Measurements from ENCODE around the gene ATG12. TPM values are rescaled to one million over a fixed set of nuclear protein-coding genes. Genes with fewer than 3 reads are reported as not detected.

The ATG12 gene
- total RNA-seq, 1 experiment from 2014 or later = 48.7 TPM

GRCh38 chr5:115850744-115851416 lies 9.5 kb upstream of the ATG12 start:
- Histone ChIP-seq H3K36me3 (ENCODE audit: low read depth) (no peaks in the 10 kb centered on the region), H3K4me1 (replicated peaks; ENCODE audit: insufficient read depth) (no peaks in the 10 kb centered on the region), H3K27me3 (ENCODE audit: insufficient read depth, low read depth) (no peaks in the 10 kb centered on the region), H3K4me2 (no peak overlapping the region), H3F3A (ENCODE audit: insufficient read depth, low read depth) (no peaks in the 10 kb centered on the region), H3K79me2 (ENCODE audit: low read depth) (no peaks in the 10 kb centered on the region; the same call in 1 of the 2 replicates), H3K9me3 (ENCODE audit: insufficient read depth, low read depth) (no peaks in the 10 kb centered on the region), H3K4me3 (no peak overlapping the region), H3K9me2 (ENCODE audit: insufficient read depth) (no peaks in the 10 kb centered on the region), H2AFZ (no peak overlapping the region), H4K20me1 (ENCODE audit: insufficient read depth) (peaks cover 2% of the 10 kb centered on the region), H3K27ac (no peak overlapping the region)
- intact Hi-C loops (cut with micrococcal nuclease; ENCODE audit: unreplicated experiment) = no loop called here
- BruUV-seq (replicated peaks) = no TSS peak
- no peak for DNase-seq
- TF ChIP-seq EZH2 (IDR thresholded peaks at IDR 0.05; ENCODE audit: low read depth) (no peak), CTCF (conservative IDR thresholded peaks at IDR 0.05) (no peak)
- ChIA-PET CTCF (no interaction called here), POLR2A (ENCODE audit: unreplicated experiment) (no interaction called here)

- H3K36me3 ChIP-seq (ENCODE audit: low read depth) = no peaks in the 10 kb centered on the region
- ChIA-PET CTCF (no interaction called here), POLR2A (ENCODE audit: unreplicated experiment) (interaction anchor here (0.8 kb wide), 1 partner anchor 64 kb away, joined by 7 read pairs; no protein-coding TSS in a partner anchor)
- no peak overlapping the region for H3K4me2 ChIP-seq
- DNase-seq = no peak
- H2AFZ ChIP-seq = no peak overlapping the region
- H3K79me2 ChIP-seq (ENCODE audit: low read depth) = peaks cover 6% of the 10 kb centered on the region
- no TSS peak for BruUV-seq (replicated peaks)
- no peak overlapping the region for H3K27ac ChIP-seq
- no peak overlapping the region for H3K4me3 ChIP-seq
- no peaks in the 10 kb centered on the region for H3K27me3 ChIP-seq (ENCODE audit: insufficient read depth, low read depth)
- no peaks in the 10 kb centered on the region for H3K4me1 ChIP-seq (replicated peaks; ENCODE audit: insufficient read depth)
- peaks cover 8% of the 10 kb centered on the region for H4K20me1 ChIP-seq (ENCODE audit: insufficient read depth)
- no peaks in the 10 kb centered on the region for H3K9me3 ChIP-seq (ENCODE audit: insufficient read depth, low read depth)
- H3F3A ChIP-seq (ENCODE audit: insufficient read depth, low read depth) = no peaks in the 10 kb centered on the region
- TF ChIP-seq EZH2 (IDR thresholded peaks at IDR 0.05; ENCODE audit: low read depth) (no peak), CTCF (conservative IDR thresholded peaks at IDR 0.05) (no peak)
- no peaks in the 10 kb centered on the region for H3K9me2 ChIP-seq (ENCODE audit: insufficient read depth)
- intact Hi-C loops (cut with micrococcal nuclease; ENCODE audit: unreplicated experiment) = no loop called here
These were observed 8.0 kb upstream of the ATG12 start for GRCh38 chr5:115849258-115849798.

- CTCF ChIA-PET = no interaction called here
- peaks cover 26% of the 10 kb centered on the region for H3K79me2 ChIP-seq (ENCODE audit: low read depth)
- H4K20me1 ChIP-seq (ENCODE audit: insufficient read depth) = peaks cover 8% of the 10 kb centered on the region
- no peak overlapping the region for H3K4me2 ChIP-seq
- no peak overlapping the region for H3K27ac ChIP-seq
- H3K27me3 ChIP-seq (ENCODE audit: insufficient read depth, low read depth) = no peaks in the 10 kb centered on the region
- peaks cover 12% of the 10 kb centered on the region for H3K4me1 ChIP-seq (replicated peaks; ENCODE audit: insufficient read depth)
- no peaks in the 10 kb centered on the region; the same call in 1 of the 2 replicates for H3K9me3 ChIP-seq (ENCODE audit: insufficient read depth, low read depth)
- POLR2A ChIA-PET (ENCODE audit: unreplicated experiment) = no interaction called here
- no peaks in the 10 kb centered on the region for H3K9me2 ChIP-seq (ENCODE audit: insufficient read depth)
- no peak for DNase-seq
- H3F3A ChIP-seq (ENCODE audit: insufficient read depth, low read depth) = no peaks in the 10 kb centered on the region
- no peak overlapping the region for H3K4me3 ChIP-seq
- H2AFZ ChIP-seq = no peak overlapping the region
- no peaks in the 10 kb centered on the region for H3K36me3 ChIP-seq (ENCODE audit: low read depth)
- intact Hi-C loops (cut with micrococcal nuclease; ENCODE audit: unreplicated experiment) = no loop called here
- TF ChIP-seq CTCF (conservative IDR thresholded peaks at IDR 0.05) = no peak
- no peak for TF ChIP-seq EZH2 (IDR thresholded peaks at IDR 0.05; ENCODE audit: low read depth)
- no TSS peak for BruUV-seq (replicated peaks)
These were observed 5.9 kb upstream of the ATG12 start for GRCh38 chr5:115847290-115847689.

All from PC-9 (cell line).